Thyroid gland (tissue), 4 donors: Measurements from ENCODE around the gene PCAT6.

Experiments
- POLR2A ChIP-seq, 2 donors: fragments of 450-650 bp; IDR thresholded peaks; one replicate each; pipeline ENCODE4 v1.6.1; 2017; ENCODE audit warnings: antibody characterized with exemption in 2 of 2, mild to moderate bottlenecking in 2 of 2, moderate library complexity in 1 of 2
- TF ChIP-seq, protein P1 (sequence below), 6 experiments: fragments of 200-600 bp in 3 of 6; fragments of 450-650 bp in 3 of 6; sonication (generic) in 3 of 6; IDR thresholded peaks; one replicate each; pipeline ENCODE4 v1.5.1; 2016 to 2019; ENCODE audit warnings: antibody characterized with exemption in 6 of 6, mild to moderate bottlenecking in 2 of 6, inconsistent platforms in 1 of 6, moderate library complexity in 1 of 6

DNA sequence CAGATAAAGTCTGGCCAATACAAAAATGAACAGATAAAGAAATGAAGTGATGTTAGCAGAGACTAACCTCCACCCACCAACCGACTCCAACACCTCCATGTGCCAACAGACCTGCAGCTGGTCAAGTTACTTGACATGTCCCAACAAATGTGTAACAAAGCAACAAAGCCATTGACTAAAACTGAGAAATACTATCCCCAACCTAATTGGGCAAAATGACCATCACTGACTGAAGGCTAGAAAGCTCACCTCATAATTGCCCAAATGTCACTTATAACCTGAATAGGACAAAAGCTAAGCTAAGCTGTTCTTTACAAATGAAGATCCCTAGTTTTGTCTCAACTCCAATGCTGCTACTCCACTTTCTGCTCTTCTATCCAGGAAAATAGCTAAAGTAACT, 10.0 kb upstream of the PCAT6 start:
- TF ChIP-seq, protein P1, sequence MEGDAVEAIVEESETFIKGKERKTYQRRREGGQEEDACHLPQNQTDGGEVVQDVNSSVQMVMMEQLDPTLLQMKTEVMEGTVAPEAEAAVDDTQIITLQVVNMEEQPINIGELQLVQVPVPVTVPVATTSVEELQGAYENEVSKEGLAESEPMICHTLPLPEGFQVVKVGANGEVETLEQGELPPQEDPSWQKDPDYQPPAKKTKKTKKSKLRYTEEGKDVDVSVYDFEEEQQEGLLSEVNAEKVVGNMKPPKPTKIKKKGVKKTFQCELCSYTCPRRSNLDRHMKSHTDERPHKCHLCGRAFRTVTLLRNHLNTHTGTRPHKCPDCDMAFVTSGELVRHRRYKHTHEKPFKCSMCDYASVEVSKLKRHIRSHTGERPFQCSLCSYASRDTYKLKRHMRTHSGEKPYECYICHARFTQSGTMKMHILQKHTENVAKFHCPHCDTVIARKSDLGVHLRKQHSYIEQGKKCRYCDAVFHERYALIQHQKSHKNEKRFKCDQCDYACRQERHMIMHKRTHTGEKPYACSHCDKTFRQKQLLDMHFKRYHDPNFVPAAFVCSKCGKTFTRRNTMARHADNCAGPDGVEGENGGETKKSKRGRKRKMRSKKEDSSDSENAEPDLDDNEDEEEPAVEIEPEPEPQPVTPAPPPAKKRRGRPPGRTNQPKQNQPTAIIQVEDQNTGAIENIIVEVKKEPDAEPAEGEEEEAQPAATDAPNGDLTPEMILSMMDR (IDR thresholded peaks at IDR 0.05): no peak
- no peak for TF ChIP-seq POLR2A (IDR thresholded peaks at IDR 0.05)
